Measurements from ENCODE around the gene AVP. TPM values are rescaled to one million over a fixed set of nuclear protein-coding genes. Genes with fewer than 3 reads are reported as not detected.

AVP gene
- total and polyA plus RNA-seq, 2 of the 13 experiments (the other 11 are each of a cell fraction or from before 2014, with no cell fraction given), result 0.12 TPM; not detected in 1

- no peak for TF ChIP-seq MXD3 (CRISPR knock-in tag; IDR thresholded peaks at IDR 0.05)
- TF ChIP-seq CBFB (CRISPR knock-in tag; IDR thresholded peaks at IDR 0.05), result no peak
- TF ChIP-seq RBM22 (optimal IDR thresholded peaks at IDR 0.05; ENCODE audit: low read length), result no peak
- no peak for TF ChIP-seq CHD2 (IDR thresholded peaks at IDR 0.05; ENCODE audit: low read depth, low read length)
- TF ChIP-seq ELF3 (CRISPR knock-in tag; IDR thresholded peaks at IDR 0.05), result no peak
- no peak for TF ChIP-seq SMAD3 (CRISPR knock-in tag; IDR thresholded peaks at IDR 0.05)
- no peak for TF ChIP-seq ZNF510 (CRISPR knock-in tag; IDR thresholded peaks at IDR 0.05; ENCODE audit: low read depth)
- peak; percentile 73 for TF ChIP-seq RAD21 (CRISPR knock-in tag; IDR thresholded peaks at IDR 0.05)
- no peak for TF ChIP-seq PRDM10 (CRISPR knock-in tag; IDR thresholded peaks at IDR 0.05; ENCODE audit: low read depth)
- no peak for TF ChIP-seq PBX2 (CRISPR knock-in tag; IDR thresholded peaks at IDR 0.05)
- TF ChIP-seq MIXL1 (CRISPR knock-in tag; IDR thresholded peaks at IDR 0.05), result no peak
- TF ChIP-seq ATF2 (CRISPR knock-in tag; IDR thresholded peaks at IDR 0.05), result no peak
- no peak for TF ChIP-seq DBP (CRISPR knock-in tag; IDR thresholded peaks at IDR 0.05; ENCODE audit: not compliant biosample characterization)
- TF ChIP-seq ARNTL (CRISPR knock-in tag; IDR thresholded peaks at IDR 0.05), result no peak
- TF ChIP-seq IKZF1 (IDR thresholded peaks at IDR 0.05), result no peak
- TF ChIP-seq PAXIP1 (CRISPR knock-in tag; conservative IDR thresholded peaks at IDR 0.05), result 0 out of 2 replicates have a peak, but pooled peaks have one; percentile 14
- peak; percentile 69 to 80; a peak in 3 of 4 replicates for TF ChIP-seq NR2F1 (CRISPR knock-in tag; IDR thresholded peaks at IDR 0.05)
- no peak for TF ChIP-seq ZSCAN29 (CRISPR knock-in tag; conservative IDR thresholded peaks at IDR 0.05)
These were observed 15.3 kb downstream of the AVP start (continued) for GRCh38 chr20:3068986-3069900.

Data from HepG2 (cell line).